OCI-LY1 (cell line): ENCODE results near the gene PPP1CA.

Experiments
- CTCF ChIP-seq: fragments of 200-600 bp; sonication (generic), shearing (Covaris generic); IDR thresholded peaks from 2 replicates; pipeline ENCODE4 v1.5.1; 2017; ENCODE audit warnings: mild to moderate bottlenecking, antibody characterized with exemption, low read length, moderate library complexity, mixed read lengths
- EZH2 ChIP-seq: fragments of 200-600 bp; sonication (generic), shearing (Covaris generic); IDR thresholded peaks from 2 replicates; pipeline ENCODE4 v1.8.0; 2017; ENCODE audit warnings: borderline replicate concordance, mixed run types, mild to moderate bottlenecking, antibody characterized with exemption, low read length, moderate library complexity, mixed read lengths

GRCh38 chr11:67421430-67422031 lies 19.9 kb upstream of the PPP1CA start:
- TF ChIP-seq CTCF (no peak), EZH2 (no peak)
